ENCODE results near the gene ZC3H12A. TPM values are rescaled to one million over a fixed set of nuclear protein-coding genes. Genes with fewer than 3 reads are reported as not detected.

The ZC3H12A gene
- total RNA-seq, 6 experiments from 2014 or later = 5.6 to 7.0 (median 6.3) TPM

GRCh38 chr1:37448185-37448584 lies 26.2 kb upstream of the ZC3H12A start:
- TF ChIP-seq CTCF (IDR thresholded peaks at IDR 0.05) = no peak
- H3K36me3 Mint-ChIP-seq (ENCODE audit: low read depth) = no peaks in the 10 kb centered on the region
- no peak overlapping the region for H3K27ac Mint-ChIP-seq
- H3K4me3 Mint-ChIP-seq = no peak overlapping the region
- peaks cover 29% of the 10 kb centered on the region for H3K4me1 Mint-ChIP-seq (ENCODE audit: low read depth)
- peaks cover 11% of the 10 kb centered on the region for H3K27me3 Mint-ChIP-seq (ENCODE audit: insufficient read depth)
- DNase-seq = no peak
- no peaks in the 10 kb centered on the region for H3K9me3 Mint-ChIP-seq

- Mint-ChIP-seq H3K4me3 (no peak overlapping the region), H3K36me3 (ENCODE audit: low read depth) (no peaks in the 10 kb centered on the region), H3K4me1 (ENCODE audit: low read depth) (peaks cover 35% of the 10 kb centered on the region), H3K27me3 (ENCODE audit: insufficient read depth) (peaks cover 8% of the 10 kb centered on the region), H3K27ac (no peak overlapping the region), H3K9me3 (no peaks in the 10 kb centered on the region)
- DNase-seq = peak; percentile 18
- no peak for TF ChIP-seq CTCF (IDR thresholded peaks at IDR 0.05)
Observed at GRCh38 chr1:37448691-37449417, 25.5 kb upstream of the ZC3H12A start.

GRCh38 chr1:37449936-37450335 lies 24.4 kb upstream of the ZC3H12A start:
- H3K36me3 Mint-ChIP-seq (ENCODE audit: low read depth) = no peaks in the 10 kb centered on the region
- DNase-seq = no peak
- TF ChIP-seq CTCF (IDR thresholded peaks at IDR 0.05) = no peak
- H3K27ac Mint-ChIP-seq = no peak overlapping the region
- H3K4me1 Mint-ChIP-seq (ENCODE audit: low read depth) = peaks cover 40% of the 10 kb centered on the region
- no peak overlapping the region for H3K4me3 Mint-ChIP-seq
- H3K27me3 Mint-ChIP-seq (ENCODE audit: insufficient read depth) = peaks cover 5% of the 10 kb centered on the region
- no peaks in the 10 kb centered on the region for H3K9me3 Mint-ChIP-seq

- TF ChIP-seq CTCF (IDR thresholded peaks at IDR 0.05) = no peak
- no peak for DNase-seq
- no peaks in the 10 kb centered on the region for H3K36me3 Mint-ChIP-seq (ENCODE audit: low read depth)
- no peaks in the 10 kb centered on the region for H3K9me3 Mint-ChIP-seq
- H3K4me3 Mint-ChIP-seq = no peak overlapping the region
- H3K27ac Mint-ChIP-seq = peak overlapping the region; percentile 38
- peaks cover 5% of the 10 kb centered on the region for H3K27me3 Mint-ChIP-seq (ENCODE audit: insufficient read depth)
- peaks cover 48% of the 10 kb centered on the region for H3K4me1 Mint-ChIP-seq (ENCODE audit: low read depth)
Observed at GRCh38 chr1:37452416-37452815, 22.0 kb upstream of the ZC3H12A start.

GRCh38 chr1:37453647-37454046 lies 20.7 kb upstream of the ZC3H12A start:
- no peaks in the 10 kb centered on the region for H3K36me3 Mint-ChIP-seq (ENCODE audit: low read depth)
- TF ChIP-seq CTCF (IDR thresholded peaks at IDR 0.05) = no peak
- H3K27ac Mint-ChIP-seq = peak overlapping the region; percentile 60; the same call in 1 of the 2 replicates
- H3K4me3 Mint-ChIP-seq = no peak overlapping the region
- no peak for DNase-seq
- no peaks in the 10 kb centered on the region for H3K9me3 Mint-ChIP-seq
- peaks cover 3% of the 10 kb centered on the region for H3K27me3 Mint-ChIP-seq (ENCODE audit: insufficient read depth)
- H3K4me1 Mint-ChIP-seq (ENCODE audit: low read depth) = peaks cover 48% of the 10 kb centered on the region

All from HFFc6 (cell line).